ENCODE data around the gene PSMB8. TPM values are rescaled to one million over a fixed set of nuclear protein-coding genes. Genes with fewer than 3 reads are reported as not detected.

Gene PSMB8
- total and polyA plus RNA-seq, 2 of the 8 experiments (the other 6 are each of a cell fraction or from before 2014, with no cell fraction given) = 18.4 to 43.0 TPM

- no peak for TF ChIP-seq TCF12 (IDR thresholded peaks at IDR 0.05; ENCODE audit: low read depth, low read length)
- TF ChIP-seq ASH2L (IDR thresholded peaks at IDR 0.05; ENCODE audit: low read length) = peak; percentile 39
- no peak for TF ChIP-seq KDM1A (IDR thresholded peaks at IDR 0.05; ENCODE audit: borderline replicate concordance, low read length)
- TF ChIP-seq ZNF274 (IDR thresholded peaks at IDR 0.05; ENCODE audit: borderline replicate concordance, extremely low read depth, low read length) = no peak
- no peak for TF ChIP-seq KDM5A (IDR thresholded peaks at IDR 0.05; ENCODE audit: low read length)
- no peak for TF ChIP-seq CHD1 (IDR thresholded peaks at IDR 0.05; ENCODE audit: low read depth, low read length)
- no peak for TF ChIP-seq EGR1 (IDR thresholded peaks at IDR 0.05; ENCODE audit: borderline replicate concordance, low read depth, low read length)
- TF ChIP-seq KDM4A (IDR thresholded peaks at IDR 0.05; ENCODE audit: low read depth, low read length, severe bottlenecking) = peak; percentile 18
- no peak for TF ChIP-seq EP300 (IDR thresholded peaks at IDR 0.05; ENCODE audit: borderline replicate concordance in 1 of 2, low read depth in 2 of 2, low read length in 2 of 2)
- no peak for TF ChIP-seq HDAC6 (IDR thresholded peaks at IDR 0.05; ENCODE audit: low read depth, low read length)
- peak; percentile 97 for TF ChIP-seq CEBPB (IDR thresholded peaks at IDR 0.05; ENCODE audit: low read depth, low read length)
Observed at GRCh38 chr6:32796848-32797776, 46.7 kb downstream of the PSMB8 start (continued).
